Measurements from ENCODE around the gene SRBD1. TPM values are rescaled to one million over a fixed set of nuclear protein-coding genes. Genes with fewer than 3 reads are reported as not detected.

Gene SRBD1
- total and polyA plus RNA-seq, 2 donors: 7.2 to 48.3 TPM

GRCh38 chr2:45570671-45571334 is 40.3 kb downstream of the SRBD1 start:
- Histone ChIP-seq H3K36me3 (ENCODE audit: insufficient read depth) (peaks cover 2% of the 10 kb centered on the region), H3K4me1 (ENCODE audit: insufficient read depth) (peaks cover 3% of the 10 kb centered on the region)

GRCh38 chr2:45568935-45569334 is 42.1 kb downstream of the SRBD1 start:
- H3K4me3 ChIP-seq (ENCODE audit: low read depth, low read length): no peak overlapping the region
- no peak for DNase-seq (ENCODE audit: extremely low spot score)
- peaks cover 2% of the 10 kb centered on the region for H3K36me3 ChIP-seq (ENCODE audit: insufficient read depth)
- no peak overlapping the region for H3K27ac ChIP-seq (ENCODE audit: low read depth)
- peaks cover 3% of the 10 kb centered on the region for H3K4me1 ChIP-seq (ENCODE audit: insufficient read depth)

More at GRCh38 chr2:45570671-45571334, 40.3 kb downstream of the SRBD1 start:
- no peak for DNase-seq (ENCODE audit: extremely low spot score)
- Histone ChIP-seq H3K27ac (ENCODE audit: low read depth) (no peak overlapping the region), H3K4me3 (ENCODE audit: low read depth, low read length) (no peak overlapping the region)
- WGBS: 82% methylated on average over 3 of the region's 3 CpGs

GRCh38 chr2:45567974-45568789 is 42.9 kb downstream of the SRBD1 start:
- no peak overlapping the region for H3K4me3 ChIP-seq (ENCODE audit: low read depth, low read length)
- no peak for DNase-seq (ENCODE audit: extremely low spot score)
- H3K36me3 ChIP-seq (ENCODE audit: insufficient read depth): peaks cover 2% of the 10 kb centered on the region
- peaks cover 3% of the 10 kb centered on the region for H3K4me1 ChIP-seq (ENCODE audit: insufficient read depth)
- no peak overlapping the region for H3K27ac ChIP-seq (ENCODE audit: low read depth)
- WGBS: 52% methylated on average over 5 of the region's 5 CpGs

GRCh38 chr2:45567288-45567963 is 43.6 kb downstream of the SRBD1 start:
- H3K36me3 ChIP-seq (ENCODE audit: insufficient read depth): peaks cover 2% of the 10 kb centered on the region
- WGBS: 88% methylated on average over 7 of the region's 7 CpGs
- no peak overlapping the region for H3K27ac ChIP-seq (ENCODE audit: low read depth)
- peaks cover 3% of the 10 kb centered on the region for H3K4me1 ChIP-seq (ENCODE audit: insufficient read depth)
- no peak for DNase-seq (ENCODE audit: extremely low spot score)
- no peak overlapping the region for H3K4me3 ChIP-seq (ENCODE audit: low read depth, low read length)

- peaks cover 2% of the 10 kb centered on the region for H3K36me3 ChIP-seq (ENCODE audit: insufficient read depth)
- no peak overlapping the region for H3K4me3 ChIP-seq (ENCODE audit: low read depth, low read length)
- no peak overlapping the region for H3K27ac ChIP-seq (ENCODE audit: low read depth)
- no peaks in the 10 kb centered on the region for H3K4me1 ChIP-seq (ENCODE audit: insufficient read depth)
- WGBS: 95% methylated on average over 3 of the region's 3 CpGs
- no peak for DNase-seq (ENCODE audit: extremely low spot score)
These were observed 51.6 kb downstream of the SRBD1 start for GRCh38 chr2:45559436-45559835.

GRCh38 chr2:45554742-45555140 is 56.3 kb downstream of the SRBD1 start:
- 83% methylated on average over 1 of the region's 1 CpG for WGBS
- Histone ChIP-seq H3K4me3 (ENCODE audit: low read depth, low read length) (no peak overlapping the region), H3K27ac (ENCODE audit: low read depth) (no peak overlapping the region), H3K4me1 (ENCODE audit: insufficient read depth) (no peaks in the 10 kb centered on the region), H3K36me3 (ENCODE audit: insufficient read depth) (peaks cover 1% of the 10 kb centered on the region)
- no peak for DNase-seq (ENCODE audit: extremely low spot score)

- Histone ChIP-seq H3K4me3 (ENCODE audit: low read depth, low read length) (no peak overlapping the region), H3K27ac (ENCODE audit: low read depth) (no peak overlapping the region), H3K4me1 (ENCODE audit: insufficient read depth) (no peaks in the 10 kb centered on the region), H3K36me3 (ENCODE audit: insufficient read depth) (no peaks in the 10 kb centered on the region)
- no peak for DNase-seq (ENCODE audit: extremely low spot score)
- 22% methylated on average over 2 of the region's 2 CpGs for WGBS
These were observed 56.9 kb downstream of the SRBD1 start for GRCh38 chr2:45554073-45554741.

GRCh38 chr2:45551862-45552261 is 59.2 kb downstream of the SRBD1 start:
- no peak for DNase-seq (ENCODE audit: extremely low spot score)
- H3K27ac ChIP-seq (ENCODE audit: low read depth): no peak overlapping the region
- H3K36me3 ChIP-seq (ENCODE audit: insufficient read depth): no peaks in the 10 kb centered on the region
- H3K4me3 ChIP-seq (ENCODE audit: low read depth, low read length): no peak overlapping the region
- H3K4me1 ChIP-seq (ENCODE audit: insufficient read depth): no peaks in the 10 kb centered on the region
- 74% methylated on average over 5 of the region's 5 CpGs for WGBS

- Histone ChIP-seq H3K4me3 (ENCODE audit: low read depth, low read length) (no peak overlapping the region), H3K36me3 (ENCODE audit: insufficient read depth) (peaks cover 3% of the 10 kb centered on the region), H3K27ac (ENCODE audit: low read depth) (no peak overlapping the region), H3K4me1 (ENCODE audit: insufficient read depth) (no peaks in the 10 kb centered on the region)
- DNase-seq (ENCODE audit: extremely low spot score): no peak
These were observed 65.1 kb downstream of the SRBD1 start for GRCh38 chr2:45545943-45546342.

- peaks cover 3% of the 10 kb centered on the region for H3K36me3 ChIP-seq (ENCODE audit: insufficient read depth)
- H3K4me3 ChIP-seq (ENCODE audit: low read depth, low read length): no peak overlapping the region
- no peaks in the 10 kb centered on the region for H3K4me1 ChIP-seq (ENCODE audit: insufficient read depth)
- H3K27ac ChIP-seq (ENCODE audit: low read depth): no peak overlapping the region
- 100% methylated on average over 1 of the region's 1 CpG for WGBS
- no peak for DNase-seq (ENCODE audit: extremely low spot score)
These were observed 67.8 kb downstream of the SRBD1 start for GRCh38 chr2:45543257-45543656.

- over 99% methylated on average over 6 of the region's 6 CpGs for WGBS
- peaks cover 3% of the 10 kb centered on the region for H3K36me3 ChIP-seq (ENCODE audit: insufficient read depth)
- H3K4me1 ChIP-seq (ENCODE audit: insufficient read depth): no peaks in the 10 kb centered on the region
- no peak for DNase-seq (ENCODE audit: extremely low spot score)
- H3K4me3 ChIP-seq (ENCODE audit: low read depth, low read length): no peak overlapping the region
- H3K27ac ChIP-seq (ENCODE audit: low read depth): no peak overlapping the region
These were observed 69.1 kb downstream of the SRBD1 start for GRCh38 chr2:45542013-45542412.

GRCh38 chr2:45541450-45541849 is 69.6 kb downstream of the SRBD1 start:
- DNase-seq (ENCODE audit: extremely low spot score): no peak
- 98% methylated on average over 2 of the region's 2 CpGs for WGBS
- Histone ChIP-seq H3K36me3 (ENCODE audit: insufficient read depth) (peaks cover 2% of the 10 kb centered on the region), H3K4me3 (ENCODE audit: low read depth, low read length) (no peak overlapping the region), H3K4me1 (ENCODE audit: insufficient read depth) (no peaks in the 10 kb centered on the region), H3K27ac (ENCODE audit: low read depth) (no peak overlapping the region)

- no peaks in the 10 kb centered on the region for H3K4me1 ChIP-seq (ENCODE audit: insufficient read depth)
- H3K4me3 ChIP-seq (ENCODE audit: low read depth, low read length): no peak overlapping the region
- H3K36me3 ChIP-seq (ENCODE audit: insufficient read depth): peaks cover 2% of the 10 kb centered on the region
- WGBS: 96% methylated on average over 8 of the region's 8 CpGs
- DNase-seq (ENCODE audit: extremely low spot score): no peak
- H3K27ac ChIP-seq (ENCODE audit: low read depth): no peak overlapping the region
These were observed 70.1 kb downstream of the SRBD1 start for GRCh38 chr2:45540942-45541341.
